Gastroesophageal sphincter (tissue), 4 donors: ENCODE measurements around the gene STAMBP. TPM values are rescaled to one million over a fixed set of nuclear protein-coding genes. Genes with fewer than 3 reads are reported as not detected.

ENCODE experiments used
- ATAC-seq: fragments of 150-250 bp; one replicate; pipeline ENCODE4 v1.9.1; 2016; ENCODE audit warnings: mild to moderate bottlenecking, moderate library complexity
- H3K27ac ChIP-seq, 4 donors: fragments of 200-600 bp; sonication (generic) in 3 of 4; 1 replicate in 3 of 4; 2 replicates in 1 of 4; pipeline ENCODE4 v1.5.1; 2016 to 2019
- H3K27me3 ChIP-seq: fragments of 200-600 bp; sonication (generic); one replicate; pipeline ENCODE4 v1.5.1; 2019
- H3K36me3 ChIP-seq, 2 donors: fragments of 200-600 bp; sonication (generic); one replicate each; pipeline ENCODE4 v1.5.1; 2019; ENCODE audit warnings: control low read depth in 1 of 2
- H3K4me1 ChIP-seq, 3 donors: fragments of 200-600 bp; sonication (generic); 1 replicate in 2 of 3; 2 replicates in 1 of 3; pipeline ENCODE4 v1.5.1; 2016 to 2019; ENCODE audit warnings: control low read depth in 2 of 3
- H3K4me3 ChIP-seq, 2 donors: fragments of 200-600 bp; sonication (generic); one replicate each; pipeline ENCODE4 v1.5.1; 2019; ENCODE audit warnings: mild to moderate bottlenecking in 1 of 2, moderate library complexity in 1 of 2
- H3K9me3 ChIP-seq, 3 donors: fragments of 200-600 bp; sonication (generic); one replicate each; pipeline ENCODE4 v1.5.1; 2017 to 2019; ENCODE audit warnings: control low read depth in 2 of 3
- EP300 ChIP-seq: sonication (generic); formaldehyde crosslinking; IDR thresholded peaks from one replicate; pipeline ENCODE4 v1.6.1; 2017; ENCODE audit warnings: antibody characterized with exemption, mild to moderate bottlenecking
- POLR2A ChIP-seq, 2 donors: fragments of 450-650 bp; IDR thresholded peaks; one replicate each; pipeline ENCODE4 v1.6.1; 2017; ENCODE audit warnings: antibody characterized with exemption in 2 of 2, mild to moderate bottlenecking in 2 of 2, moderate library complexity in 1 of 2
- POLR2AphosphoS5 ChIP-seq: sonication (generic); formaldehyde crosslinking; IDR thresholded peaks from one replicate; pipeline ENCODE4 v1.6.1; 2017; ENCODE audit warnings: antibody characterized with exemption
- WGBS, 2 donors: methylation state at CpG; one replicate each; pipeline ENCODE4 v1.1.5; 2018; ENCODE audit warnings: low coverage in 1 of 2; 5-methylcytosine and 5-hydroxymethylcytosine counted together
- total RNA-seq, 4 donors: library from RNA; depleted of rRNA; stranded (reverse); fragments of >200 nt; gene quantifications; one replicate each; pipeline ENCODE4 v1.1.0, GENCODE V29; 2016
- TF ChIP-seq, protein P1 (sequence below), 4 experiments: fragments of 200-600 bp in 2 of 4; fragments of 450-650 bp in 2 of 4; sonication (generic) in 1 of 4; IDR thresholded peaks; one replicate each; pipeline ENCODE4 v1.5.1; 2017 to 2019; ENCODE audit warnings: antibody characterized with exemption in 4 of 4, mild to moderate bottlenecking in 2 of 4, moderate library complexity in 2 of 4

Gene STAMBP
- total RNA-seq, 4 donors from 2014 or later = 37.7 to 82.0 (median 44.1) TPM

DNA sequence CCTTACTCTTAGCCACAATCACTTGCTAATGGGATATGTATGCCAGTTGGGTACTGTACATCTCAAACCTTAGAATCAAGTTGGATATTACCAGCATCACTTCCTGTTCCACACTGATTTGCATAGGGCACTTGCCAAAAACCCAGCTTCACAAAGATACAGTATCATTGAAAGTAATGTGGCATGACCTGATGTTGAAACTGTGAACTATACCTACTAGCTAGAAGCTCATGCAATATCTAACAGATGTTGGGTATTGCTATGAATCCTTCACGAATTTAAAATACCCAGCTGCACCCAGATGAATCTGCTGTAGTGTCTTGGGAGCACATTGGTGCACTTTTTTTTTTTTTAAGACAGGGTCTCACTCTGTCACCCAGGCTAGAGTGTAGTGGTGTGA lies 6.5 kb upstream of the STAMBP start:
- Histone ChIP-seq H3K9me3 (no peaks in the 10 kb centered on the region), H3K27ac (no peak overlapping the region), H3K27me3 (peaks cover 15% of the 10 kb centered on the region), H3K4me3 (no peak overlapping the region), H3K4me1 (peaks cover 0 to 8% (median 0%) of the 10 kb centered on the region in 3 donors), H3K36me3 (no peaks in the 10 kb centered on the region)
- ATAC-seq = no peak
- TF ChIP-seq, protein P1, sequence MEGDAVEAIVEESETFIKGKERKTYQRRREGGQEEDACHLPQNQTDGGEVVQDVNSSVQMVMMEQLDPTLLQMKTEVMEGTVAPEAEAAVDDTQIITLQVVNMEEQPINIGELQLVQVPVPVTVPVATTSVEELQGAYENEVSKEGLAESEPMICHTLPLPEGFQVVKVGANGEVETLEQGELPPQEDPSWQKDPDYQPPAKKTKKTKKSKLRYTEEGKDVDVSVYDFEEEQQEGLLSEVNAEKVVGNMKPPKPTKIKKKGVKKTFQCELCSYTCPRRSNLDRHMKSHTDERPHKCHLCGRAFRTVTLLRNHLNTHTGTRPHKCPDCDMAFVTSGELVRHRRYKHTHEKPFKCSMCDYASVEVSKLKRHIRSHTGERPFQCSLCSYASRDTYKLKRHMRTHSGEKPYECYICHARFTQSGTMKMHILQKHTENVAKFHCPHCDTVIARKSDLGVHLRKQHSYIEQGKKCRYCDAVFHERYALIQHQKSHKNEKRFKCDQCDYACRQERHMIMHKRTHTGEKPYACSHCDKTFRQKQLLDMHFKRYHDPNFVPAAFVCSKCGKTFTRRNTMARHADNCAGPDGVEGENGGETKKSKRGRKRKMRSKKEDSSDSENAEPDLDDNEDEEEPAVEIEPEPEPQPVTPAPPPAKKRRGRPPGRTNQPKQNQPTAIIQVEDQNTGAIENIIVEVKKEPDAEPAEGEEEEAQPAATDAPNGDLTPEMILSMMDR (IDR thresholded peaks at IDR 0.05) = no peak
- TF ChIP-seq POLR2A (IDR thresholded peaks at IDR 0.05) (no peak), POLR2AphosphoS5 (no peak)
- WGBS, 2 donors = 55 to 56% methylated on average over 1 of the region's 1 CpG

DNA sequence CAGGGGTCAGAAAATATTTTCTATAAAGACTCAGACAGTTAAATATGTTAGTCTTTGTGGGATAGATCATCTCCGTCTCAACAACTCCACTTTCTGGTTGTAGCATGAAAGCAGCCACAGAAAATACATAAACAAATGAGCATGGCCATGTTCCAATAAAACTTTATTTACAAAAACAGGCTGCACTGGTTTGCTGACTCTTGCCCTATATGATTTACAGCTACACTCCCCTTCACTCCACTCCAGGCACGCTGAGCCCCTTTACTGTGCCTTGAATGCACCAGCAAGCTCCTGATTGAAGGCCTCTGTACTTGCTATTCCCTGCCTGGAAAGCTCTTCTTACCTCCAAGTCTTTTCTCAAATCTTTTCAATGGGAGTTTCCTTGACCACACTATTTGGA lies 5.8 kb upstream of the STAMBP start:
- Histone ChIP-seq H3K4me1 (peaks cover 0 to 15% (median under 1%) of the 10 kb centered on the region in 3 donors), H3K36me3 (no peaks in the 10 kb centered on the region), H3K27ac (no peak overlapping the region), H3K9me3 (no peaks in the 10 kb centered on the region), H3K4me3 (no peak overlapping the region), H3K27me3 (peaks cover 13% of the 10 kb centered on the region)
- ATAC-seq = no peak
- TF ChIP-seq, protein P1 (IDR thresholded peaks at IDR 0.05) = no peak
- TF ChIP-seq POLR2AphosphoS5 (no peak), POLR2A (IDR thresholded peaks at IDR 0.05) (no peak), EP300 (no peak)
- WGBS, 2 donors = 82 to 88% methylated on average over 2 of the region's 2 CpGs

DNA sequence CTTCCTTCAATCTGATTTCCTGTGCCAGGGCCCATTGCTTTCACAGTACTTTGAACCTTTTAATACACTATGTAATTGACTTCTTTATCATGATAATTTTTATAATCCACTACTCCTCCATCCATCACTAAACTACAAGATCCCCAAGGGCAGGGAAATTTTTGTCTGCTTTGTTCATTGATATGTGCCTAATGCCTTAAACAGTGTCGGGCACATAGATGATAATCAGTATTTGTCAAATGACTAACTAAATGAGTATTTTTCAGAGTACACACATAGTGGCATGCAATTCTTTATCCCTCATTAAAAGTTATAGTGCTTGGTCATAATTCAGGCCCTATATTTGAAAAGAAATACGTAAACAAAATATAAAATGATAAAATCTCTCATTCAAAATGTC lies 5.3 kb upstream of the STAMBP start:
- ATAC-seq = no peak
- no peak overlapping the region for H3K4me3 ChIP-seq
- H3K4me1 ChIP-seq = peaks cover 0 to 19% (median 4%) of the 10 kb centered on the region in 3 donors
- H3K27me3 ChIP-seq = peaks cover 9% of the 10 kb centered on the region
- TF ChIP-seq, protein P1 (IDR thresholded peaks at IDR 0.05) = no peak
- TF ChIP-seq POLR2AphosphoS5 (no peak), POLR2A (IDR thresholded peaks at IDR 0.05) (no peak), EP300 (no peak)
- no peak overlapping the region for H3K27ac ChIP-seq
- 26 to 33% methylated on average over 2 of the region's 2 CpGs for WGBS, 2 donors
- H3K36me3 ChIP-seq = no peaks in the 10 kb centered on the region
- H3K9me3 ChIP-seq = no peaks in the 10 kb centered on the region

DNA sequence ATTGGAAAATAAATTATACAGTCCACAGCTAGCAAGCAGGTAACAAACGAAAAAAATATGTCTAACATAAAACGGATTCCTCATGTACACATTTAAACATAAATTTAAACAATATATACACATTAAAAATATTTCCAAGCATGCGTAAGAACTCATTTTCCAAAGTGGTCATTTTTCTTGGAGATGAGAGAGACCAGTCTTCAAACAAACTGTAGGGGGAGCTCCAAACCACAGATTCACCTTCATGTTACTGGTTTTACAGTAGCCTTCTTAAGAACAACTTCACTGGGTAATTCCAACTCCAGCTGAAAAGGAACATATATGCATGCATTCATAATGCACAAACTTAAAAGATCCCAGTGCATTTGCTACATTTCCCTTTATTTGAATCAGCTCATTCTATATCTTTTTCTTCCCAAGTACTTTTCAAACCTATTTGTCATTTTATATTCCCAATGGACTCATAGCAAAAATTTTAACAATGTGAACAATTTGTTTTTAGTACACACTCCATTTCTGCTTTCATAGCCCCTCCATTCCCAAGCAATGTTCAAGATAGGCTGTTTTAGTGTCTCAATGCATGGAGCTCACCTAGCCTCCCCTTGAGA lies 4.7 kb upstream of the STAMBP start:
- Histone ChIP-seq H3K4me3 (no peak overlapping the region), H3K9me3 (no peaks in the 10 kb centered on the region), H3K36me3 (no peaks in the 10 kb centered on the region), H3K4me1 (peaks cover 0 to 20% (median 4%) of the 10 kb centered on the region in 3 donors), H3K27me3 (peaks cover 5% of the 10 kb centered on the region), H3K27ac (no peak overlapping the region)
- no peak for ATAC-seq
- TF ChIP-seq POLR2A (IDR thresholded peaks at IDR 0.05) (no peak), POLR2AphosphoS5 (no peak), EP300 (no peak)
- TF ChIP-seq, protein P1 (IDR thresholded peaks at IDR 0.05) = peak; percentile 76 to 88 (median 84)
- WGBS, 2 donors = 0 to 7% methylated on average over 3 of the region's 3 CpGs

DNA sequence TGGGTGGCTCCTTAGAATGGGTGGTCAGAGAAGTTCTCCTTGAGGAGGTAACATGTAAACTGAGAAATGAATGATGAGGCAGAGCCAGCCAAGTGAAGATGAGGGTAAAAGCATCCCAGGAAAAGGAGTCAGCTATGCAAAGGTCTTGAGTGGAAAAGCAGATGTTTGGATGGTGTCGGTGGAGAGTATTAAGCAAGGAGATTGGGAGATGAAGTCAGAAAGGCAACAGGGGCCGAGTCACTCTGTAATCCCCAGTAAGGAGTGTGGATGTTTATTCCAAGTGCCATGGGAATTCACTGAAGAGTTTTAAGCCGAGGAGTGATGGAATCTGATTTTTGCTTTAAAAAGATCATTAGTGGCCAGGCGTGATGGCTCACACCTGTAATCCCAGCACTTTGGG lies 3.4 kb upstream of the STAMBP start:
- Histone ChIP-seq H3K36me3 (no peaks in the 10 kb centered on the region), H3K4me3 (no peak overlapping the region), H3K9me3 (no peaks in the 10 kb centered on the region), H3K27ac (no peak overlapping the region), H3K4me1 (peaks cover 0 to 33% (median 8%) of the 10 kb centered on the region in 3 donors), H3K27me3 (no peaks in the 10 kb centered on the region)
- 32 to 59% methylated on average over 4 of the region's 4 CpGs for WGBS, 2 donors
- TF ChIP-seq, protein P1 (IDR thresholded peaks at IDR 0.05) = no peak
- TF ChIP-seq EP300 = no peak
- no peak for TF ChIP-seq POLR2AphosphoS5
- TF ChIP-seq POLR2A (IDR thresholded peaks at IDR 0.05) = no peak
- ATAC-seq = no peak
